ENCODE measurements around the gene TMEM176A.
"Not testable (repeated sequence)": the region's sequence is repeated elsewhere in the genome, so short reads cannot be mapped to it uniquely, and the experiment has no call there.

Gene TMEM176A

GRCh38 chr7:150788474-150789269 lies 11.9 kb upstream of the TMEM176A start:
- DNase-seq (ENCODE audit: low read depth, low spot score) = no peak

- DNase-seq (ENCODE audit: low read depth, low spot score) = no peak
These were observed 10.0 kb upstream of the TMEM176A start for GRCh38 chr7:150790416-150791075.

- no peak for DNase-seq (ENCODE audit: low read depth, low spot score)
These were observed 9.3 kb upstream of the TMEM176A start for GRCh38 chr7:150791304-150791703.

- DNase-seq (ENCODE audit: low read depth, low spot score) = no peak
These were observed 8.7 kb upstream of the TMEM176A start for GRCh38 chr7:150791746-150792452.

- DNase-seq (ENCODE audit: low read depth, low spot score) = no peak
These were observed 6.9 kb upstream of the TMEM176A start for GRCh38 chr7:150793569-150794238.

GRCh38 chr7:150797661-150798060 lies 2.9 kb upstream of the TMEM176A start:
- no peak for DNase-seq (ENCODE audit: low read depth, low spot score)

- DNase-seq (ENCODE audit: low read depth, low spot score) = no peak
These were observed 1.4 kb upstream of the TMEM176A start for GRCh38 chr7:150799156-150799555.

- DNase-seq (ENCODE audit: low read depth, low spot score) = no peak
These were observed 608 bp upstream of the TMEM176A start, which contains the start of gene TMEM176B for GRCh38 chr7:150799741-150800580. TMEM176B (minus strand) TSS chr7:150800364; CDS start chr7:150796569, 3,795 bp downstream.

GRCh38 chr7:150801242-150801945 lies 825 bp downstream of the TMEM176A start:
- DNase-seq (ENCODE audit: low read depth, low spot score) = no peak

GRCh38 chr7:150801946-150802771 lies 1.6 kb downstream of the TMEM176A start:
- DNase-seq (ENCODE audit: low read depth, low spot score) = no peak

- DNase-seq (ENCODE audit: low read depth, low spot score) = no peak
These were observed 2.7 kb downstream of the TMEM176A start for GRCh38 chr7:150803161-150803860.

- no peak for DNase-seq (ENCODE audit: low read depth, low spot score)
These were observed 4.2 kb downstream of the TMEM176A start for GRCh38 chr7:150804802-150805201.

- no peak for DNase-seq (ENCODE audit: low read depth, low spot score)
These were observed 5.3 kb downstream of the TMEM176A start for GRCh38 chr7:150805864-150806263.

GRCh38 chr7:150806454-150806853 lies 5.9 kb downstream of the TMEM176A start:
- DNase-seq (ENCODE audit: low read depth, low spot score) = no peak

- DNase-seq (ENCODE audit: low read depth, low spot score) = no peak
These were observed 6.3 kb downstream of the TMEM176A start for GRCh38 chr7:150806863-150807262.

GRCh38 chr7:150807616-150808438 lies 7.3 kb downstream of the TMEM176A start:
- not testable (repeated sequence) for DNase-seq (ENCODE audit: low read depth, low spot score)

- no peak for DNase-seq (ENCODE audit: low read depth, low spot score)
These were observed 13.9 kb downstream of the TMEM176A start for GRCh38 chr7:150814328-150815001.

All from smooth muscle cell of the brain vasculature (primary cell).